LNCAP (cell line): ENCODE results near the gene LEMD2.

ENCODE experiments used
- CTCF ChIP-seq: fragments of 450-650 bp; IDR thresholded peaks from 2 replicates; pipeline ENCODE4 v1.5.1; 2017; ENCODE audit warnings: mild to moderate bottlenecking

Gene LEMD2

GRCh38 chr6:33781131-33781975 is 7.6 kb downstream of the LEMD2 start:
- no peak for TF ChIP-seq CTCF

- TF ChIP-seq CTCF: no peak
These were observed 9.0 kb downstream of the LEMD2 start for GRCh38 chr6:33779895-33780294.

- no peak for TF ChIP-seq CTCF
These were observed 9.6 kb downstream of the LEMD2 start for GRCh38 chr6:33779290-33779689.

GRCh38 chr6:33778444-33779121 is 10.3 kb downstream of the LEMD2 start:
- TF ChIP-seq CTCF: no peak

- no peak for TF ChIP-seq CTCF
These were observed 11.2 kb downstream of the LEMD2 start for GRCh38 chr6:33777398-33778388.

- TF ChIP-seq CTCF: no peak
These were observed 12.2 kb downstream of the LEMD2 start for GRCh38 chr6:33776764-33777163.

- no peak for TF ChIP-seq CTCF
These were observed 12.7 kb downstream of the LEMD2 start for GRCh38 chr6:33776186-33776585.
